Parathyroid adenoma (tissue), 2 donors: ENCODE measurements around the gene ZNF439.
"Not testable (repeated sequence)": the region's sequence is repeated elsewhere in the genome, so short reads cannot be mapped to it uniquely, and the experiment has no call there.

Experiments
- H2AFZ ChIP-seq: fragments of 300-600 bp; sonication (generic); one replicate; pipeline ENCODE4 v1.7.0; 2017; ENCODE audit warnings: antibody characterized with exemption, mild to moderate bottlenecking
- H3K27ac ChIP-seq: fragments of 300-600 bp; sonication (generic); one replicate; pipeline ENCODE4 v1.7.0; 2017
- H3K27me3 ChIP-seq: fragments of 300-600 bp; sonication (generic); one replicate; pipeline ENCODE4 v1.7.0; 2017; ENCODE audit warnings: low read length; ENCODE audit not compliant: control insufficient read depth, insufficient read depth
- H3K36me3 ChIP-seq: fragments of 300-600 bp; sonication (generic); one replicate; pipeline ENCODE4 v1.7.0; 2017; ENCODE audit warnings: low read length; ENCODE audit not compliant: control insufficient read depth, insufficient read depth
- H3K4me1 ChIP-seq: fragments of 300-600 bp; sonication (generic); one replicate; pipeline ENCODE4 v1.7.0; 2017; ENCODE audit warnings: control low read depth
- H3K4me2 ChIP-seq: fragments of 300-600 bp; sonication (generic); one replicate; pipeline ENCODE4 v1.7.0; 2017; ENCODE audit warnings: low read length
- H3K4me3 ChIP-seq: fragments of 300-600 bp; sonication (generic); one replicate; pipeline ENCODE4 v1.7.0; 2017; ENCODE audit warnings: low read depth, low read length
- H3K79me2 ChIP-seq: fragments of 300-600 bp; sonication (generic); one replicate; pipeline ENCODE4 v1.7.0; 2017; ENCODE audit warnings: control low read depth
- H3K9ac ChIP-seq: fragments of 300-600 bp; sonication (generic); one replicate; pipeline ENCODE4 v1.7.0; 2017; ENCODE audit warnings: mild to moderate bottlenecking
- H3K9me3 ChIP-seq: fragments of 300-600 bp; sonication (generic); one replicate; pipeline ENCODE4 v1.7.0; 2017; ENCODE audit warnings: low read length; ENCODE audit not compliant: control insufficient read depth
- CTCF ChIP-seq: fragments of 300-600 bp; sonication (generic); IDR thresholded peaks from one replicate; pipeline ENCODE4 v1.7.0; 2017; ENCODE audit warnings: antibody characterized with exemption, mild to moderate bottlenecking
- donor health status: primary hyperparathyroidism.

Gene ZNF439

GRCh38 chr19:11853358-11853757 is 4.8 kb downstream of the ZNF439 start:
- no peak for TF ChIP-seq CTCF
- H3K27me3 ChIP-seq = no peaks in the 10 kb centered on the region
- H3K4me3 ChIP-seq = no peak overlapping the region
- H3K9me3 ChIP-seq = no peaks in the 10 kb centered on the region
- H3K4me1 ChIP-seq = peaks cover 7% of the 10 kb centered on the region
- peaks cover 60% of the 10 kb centered on the region for H3K79me2 ChIP-seq
- no peak overlapping the region for H3K27ac ChIP-seq
- H3K9ac ChIP-seq = no peak overlapping the region
- H2AFZ ChIP-seq = no peak overlapping the region
- no peaks in the 10 kb centered on the region for H3K36me3 ChIP-seq
- H3K4me2 ChIP-seq = no peak overlapping the region

GRCh38 chr19:11856596-11857250 is 8.2 kb downstream of the ZNF439 start:
- H3K27ac ChIP-seq = no peak overlapping the region
- no peak overlapping the region for H3K9ac ChIP-seq
- TF ChIP-seq CTCF = no peak
- H2AFZ ChIP-seq = no peak overlapping the region
- H3K4me2 ChIP-seq = no peak overlapping the region
- H3K79me2 ChIP-seq = peaks cover 88% of the 10 kb centered on the region
- no peak overlapping the region for H3K4me3 ChIP-seq
- H3K9me3 ChIP-seq = no peaks in the 10 kb centered on the region
- H3K4me1 ChIP-seq = peaks cover 13% of the 10 kb centered on the region
- no peaks in the 10 kb centered on the region for H3K27me3 ChIP-seq
- H3K36me3 ChIP-seq = no peaks in the 10 kb centered on the region

- TF ChIP-seq CTCF = no peak
- peaks cover 57% of the 10 kb centered on the region for H3K79me2 ChIP-seq
- H3K27ac ChIP-seq = no peak overlapping the region
- no peaks in the 10 kb centered on the region for H3K27me3 ChIP-seq
- no peak overlapping the region for H3K4me2 ChIP-seq
- H3K36me3 ChIP-seq = no peaks in the 10 kb centered on the region
- H3K9me3 ChIP-seq = no peaks in the 10 kb centered on the region
- H3K9ac ChIP-seq = no peak overlapping the region
- no peak overlapping the region for H3K4me3 ChIP-seq
- H2AFZ ChIP-seq = no peak overlapping the region
- peaks cover 13% of the 10 kb centered on the region for H3K4me1 ChIP-seq
Measured at GRCh38 chr19:11860721-11861120, 12.2 kb downstream of the ZNF439 start.

- H2AFZ ChIP-seq = no peak overlapping the region
- no peaks in the 10 kb centered on the region for H3K9me3 ChIP-seq
- no peak overlapping the region for H3K9ac ChIP-seq
- H3K27ac ChIP-seq = no peak overlapping the region
- peaks cover 13% of the 10 kb centered on the region for H3K4me1 ChIP-seq
- TF ChIP-seq CTCF = no peak
- no peaks in the 10 kb centered on the region for H3K27me3 ChIP-seq
- no peak overlapping the region for H3K4me3 ChIP-seq
- H3K4me2 ChIP-seq = no peak overlapping the region
- H3K36me3 ChIP-seq = no peaks in the 10 kb centered on the region
- H3K79me2 ChIP-seq = peaks cover 51% of the 10 kb centered on the region
Measured at GRCh38 chr19:11861301-11861700, 12.8 kb downstream of the ZNF439 start.

GRCh38 chr19:11867766-11868165 is 19.2 kb downstream of the ZNF439 start:
- not testable (repeated sequence) for H3K27ac ChIP-seq, H3K27me3 ChIP-seq, H3K4me1 ChIP-seq, H3K79me2 ChIP-seq, H3K4me2 ChIP-seq, H2AFZ ChIP-seq, H3K4me3 ChIP-seq, H3K9ac ChIP-seq, H3K9me3 ChIP-seq
- peaks cover 27% of the 10 kb centered on the region for H3K36me3 ChIP-seq
